ENCODE measurements around the gene REV1. TPM values are rescaled to one million over a fixed set of nuclear protein-coding genes. Genes with fewer than 3 reads are reported as not detected.
"Not testable (repeated sequence)": the region's sequence is repeated elsewhere in the genome, so short reads cannot be mapped to it uniquely, and the experiment has no call there.

The REV1 gene
- total and polyA plus RNA-seq, 4 donors = 13.7 to 165 (median 34.5) TPM

- peaks cover 0 to 3% (median 0%) of the 10 kb centered on the region in 4 donors for H3K9me3 ChIP-seq (ENCODE audit: control insufficient read depth in 4 of 4, insufficient read depth in 3 of 4, low read length in 3 of 4)
- H3K9ac ChIP-seq (ENCODE audit: insufficient read depth in 1 of 2, low read length in 2 of 2) = no peak overlapping the region
- ATAC-seq (ENCODE audit: insufficient read depth, low FRiP score) (no peak), DNase-seq (no peak)
- H3K36me3 ChIP-seq (ENCODE audit: control insufficient read depth in 4 of 4, insufficient read depth in 4 of 4, low read length in 4 of 4) = peaks cover 11 to 51% (median 27%) of the 10 kb centered on the region in 4 donors
- WGBS, 2 donors = 92 to 93% methylated on average over 7 of the region's 7 CpGs
- no peaks in the 10 kb centered on the region for H3K4me1 ChIP-seq (ENCODE audit: control insufficient read depth in 5 of 5, insufficient read depth in 5 of 5, low read length in 5 of 5)
- no peaks in the 10 kb centered on the region for H3K27me3 ChIP-seq (ENCODE audit: control insufficient read depth in 3 of 3, insufficient read depth in 3 of 3, low read length in 2 of 3)
- no peak for TF ChIP-seq CTCF (IDR thresholded peaks at IDR 0.05; ENCODE audit: control extremely low read depth, extremely low read depth)
- no peak overlapping the region for H3K4me3 ChIP-seq
- H3K27ac ChIP-seq (ENCODE audit: low read depth in 1 of 2, low read length in 1 of 2) = no peak overlapping the region
These were observed 113.5 kb downstream of the REV1 start for GRCh38 chr2:99376254-99376864.

GRCh38 chr2:99374747-99375146 is 115.1 kb downstream of the REV1 start:
- Histone ChIP-seq H3K27me3 (ENCODE audit: control insufficient read depth in 3 of 3, insufficient read depth in 3 of 3, low read length in 2 of 3) (no peaks in the 10 kb centered on the region), H3K36me3 (ENCODE audit: control insufficient read depth in 4 of 4, insufficient read depth in 4 of 4, low read length in 4 of 4) (peaks cover 11 to 48% (median 29%) of the 10 kb centered on the region in 4 donors), H3K9me3 (ENCODE audit: control insufficient read depth in 4 of 4, insufficient read depth in 3 of 4, low read length in 3 of 4) (peaks cover 0 to 3% (median 0%) of the 10 kb centered on the region in 4 donors), H3K9ac (ENCODE audit: insufficient read depth in 1 of 2, low read length in 2 of 2) (no peak overlapping the region), H3K4me1 (ENCODE audit: control insufficient read depth in 5 of 5, insufficient read depth in 5 of 5, low read length in 5 of 5) (no peaks in the 10 kb centered on the region), H3K27ac (ENCODE audit: low read depth in 1 of 2, low read length in 1 of 2) (no peak overlapping the region), H3K4me3 (no peak overlapping the region)
- no peak for ATAC-seq (ENCODE audit: insufficient read depth, low FRiP score)
- TF ChIP-seq CTCF (IDR thresholded peaks at IDR 0.05; ENCODE audit: control extremely low read depth, extremely low read depth) = no peak
- no peak for DNase-seq

GRCh38 chr2:99373144-99373543 is 116.7 kb downstream of the REV1 start:
- WGBS, 2 donors = 98 to 99% methylated on average over 4 of the region's 4 CpGs
- Histone ChIP-seq H3K9me3 (ENCODE audit: control insufficient read depth in 4 of 4, insufficient read depth in 3 of 4, low read length in 3 of 4) (peaks cover 0 to 3% (median 0%) of the 10 kb centered on the region in 4 donors), H3K4me3 (no peak overlapping the region), H3K4me1 (ENCODE audit: control insufficient read depth in 5 of 5, insufficient read depth in 5 of 5, low read length in 5 of 5) (no peaks in the 10 kb centered on the region), H3K9ac (ENCODE audit: insufficient read depth in 1 of 2, low read length in 2 of 2) (no peak overlapping the region), H3K36me3 (ENCODE audit: control insufficient read depth in 4 of 4, insufficient read depth in 4 of 4, low read length in 4 of 4) (peaks cover 12 to 51% (median 31%) of the 10 kb centered on the region in 4 donors), H3K27me3 (ENCODE audit: control insufficient read depth in 3 of 3, insufficient read depth in 3 of 3, low read length in 2 of 3) (no peaks in the 10 kb centered on the region), H3K27ac (ENCODE audit: low read depth in 1 of 2, low read length in 1 of 2) (no peak overlapping the region)
- no peak for ATAC-seq (ENCODE audit: insufficient read depth, low FRiP score)
- no peak for TF ChIP-seq CTCF (IDR thresholded peaks at IDR 0.05; ENCODE audit: control extremely low read depth, extremely low read depth)
- DNase-seq = no peak

GRCh38 chr2:99368854-99369253 is 121.0 kb downstream of the REV1 start:
- WGBS, 2 donors = 95 to 99% methylated on average over 5 of the region's 5 CpGs
- peaks cover 11 to 43% (median 39%) of the 10 kb centered on the region in 4 donors for H3K36me3 ChIP-seq (ENCODE audit: control insufficient read depth in 4 of 4, insufficient read depth in 4 of 4, low read length in 4 of 4)
- not testable (repeated sequence) for H3K9ac ChIP-seq (ENCODE audit: insufficient read depth in 1 of 2, low read length in 2 of 2)

More at GRCh38 chr2:99368854-99369253, 121.0 kb downstream of the REV1 start:
- H3K27me3 ChIP-seq (ENCODE audit: control insufficient read depth in 3 of 3, insufficient read depth in 3 of 3, low read length in 2 of 3); ATAC-seq (ENCODE audit: insufficient read depth, low FRiP score); H3K4me1 ChIP-seq (ENCODE audit: control insufficient read depth in 5 of 5, insufficient read depth in 5 of 5, low read length in 5 of 5); H3K4me3 ChIP-seq; DNase-seq; H3K27ac ChIP-seq (ENCODE audit: low read depth in 1 of 2, low read length in 1 of 2); H3K9me3 ChIP-seq (ENCODE audit: control insufficient read depth in 4 of 4, insufficient read depth in 3 of 4, low read length in 3 of 4): not testable (repeated sequence)

All from lung (tissue), 12 donors.